GM18951 (cell line): ENCODE measurements around the gene ZNRD2.

Experiments
- POLR2A ChIP-seq: IDR thresholded peaks from 4 replicates; pipeline ENCODE4 v1.6.1; 2011; ENCODE audit warnings: mild to moderate bottlenecking; ENCODE audit not compliant: insufficient read length, insufficient read depth; ENCODE audit errors: extremely low read depth
- in situ Hi-C: fragments of 300-500 bp; cut with MboI; formaldehyde crosslinking; loops from one replicate; pipeline ENCODE4 v1.12.0; 2022; ENCODE audit warnings: low sequenced_read_pairs, mixed read lengths, inconsistent platforms; ENCODE audit not compliant: unreplicated experiment

Gene ZNRD2

DNA sequence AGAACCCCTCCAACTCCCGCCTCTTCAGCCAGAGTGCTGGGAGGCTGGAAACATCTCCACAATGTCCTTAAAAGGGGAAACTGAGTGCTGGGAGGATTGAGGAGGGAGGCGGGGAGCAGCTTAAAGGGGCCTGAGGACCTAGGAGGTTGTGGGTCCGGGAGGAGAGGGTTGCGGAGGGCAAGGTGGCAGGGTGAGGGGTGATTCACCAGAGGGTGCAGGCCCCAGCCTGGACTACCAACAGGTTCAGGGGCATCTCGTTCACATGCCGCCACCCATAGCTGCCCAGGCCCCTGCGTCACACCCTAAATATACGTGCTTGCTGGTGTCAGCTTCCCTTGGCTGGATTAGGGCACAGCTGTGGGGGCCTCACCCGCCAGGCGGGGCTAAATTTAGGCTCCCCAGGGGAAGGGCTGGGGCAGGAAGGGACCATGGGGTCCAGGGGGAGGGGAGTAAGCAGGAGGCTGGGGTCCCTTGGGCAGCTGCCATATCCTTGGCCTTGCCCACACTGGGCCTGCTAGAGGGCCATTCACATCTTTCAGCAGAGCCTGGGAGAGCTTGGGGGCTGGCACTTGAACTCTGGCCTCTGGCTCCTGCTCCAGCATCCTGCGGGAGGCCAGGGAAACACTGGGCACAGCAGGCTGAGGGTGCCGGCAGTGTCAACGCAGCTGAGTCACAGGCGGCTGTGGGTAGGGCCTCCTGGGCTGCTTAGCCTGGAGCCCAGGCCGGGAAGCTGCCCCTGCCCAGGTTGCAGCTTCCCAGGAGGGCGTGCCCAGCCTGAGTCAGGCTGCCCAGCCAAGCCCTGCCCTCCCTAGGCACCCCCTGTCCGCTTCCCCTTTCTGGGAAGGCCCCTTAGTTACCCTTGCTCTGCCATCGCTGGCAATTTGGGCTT is 6.8 kb downstream of the ZNRD2 start:
- no peak for TF ChIP-seq POLR2A
- in situ Hi-C loops, result no loop called here

- in situ Hi-C loops, result no loop called here
- TF ChIP-seq POLR2A, result no peak
These were observed 7.5 kb downstream of the ZNRD2 start for GRCh38 chr11:65577756-65578109.

DNA sequence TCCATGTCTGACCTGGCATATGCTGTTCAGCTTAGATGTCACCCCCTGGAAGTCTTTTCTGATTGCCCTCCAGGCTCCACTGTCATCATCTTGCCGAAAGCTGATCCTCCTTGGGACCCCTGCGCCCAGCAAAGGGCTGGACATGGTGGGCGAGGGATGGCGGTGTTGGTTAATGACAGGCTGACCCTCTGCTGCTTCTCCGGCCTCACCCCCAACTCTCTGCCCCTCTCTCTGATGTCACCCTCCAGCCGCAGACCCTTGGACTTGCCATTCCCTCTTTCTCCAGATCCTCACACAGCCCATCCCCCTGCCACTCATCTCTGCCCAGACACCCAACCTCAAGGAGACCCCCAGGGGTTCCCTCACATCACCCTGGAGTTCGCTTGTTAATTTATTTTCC is 7.9 kb downstream of the ZNRD2 start:
- no peak for TF ChIP-seq POLR2A
- in situ Hi-C loops, result no loop called here

DNA sequence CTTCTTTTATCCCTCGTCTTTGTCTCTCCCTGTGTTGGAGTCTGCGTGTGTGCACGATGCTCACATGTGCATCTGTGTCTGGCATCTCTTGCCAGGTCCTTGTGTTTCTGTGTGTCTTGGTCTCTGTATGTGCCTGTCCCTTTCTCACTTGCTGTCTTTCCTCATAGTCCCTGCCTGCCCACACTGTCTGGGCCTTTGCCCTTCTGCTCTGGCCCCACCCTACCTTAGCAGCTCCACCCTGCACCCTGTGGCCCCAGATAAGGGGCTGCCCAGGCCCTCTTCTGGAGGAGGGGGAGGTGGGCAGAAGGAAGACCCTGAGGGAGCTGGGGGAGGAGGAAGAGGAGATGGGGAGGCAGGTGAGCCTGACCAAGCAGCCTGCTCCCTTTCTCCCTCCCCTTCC is 8.4 kb downstream of the ZNRD2 start:
- TF ChIP-seq POLR2A, result no peak
- in situ Hi-C loops, result no loop called here

- TF ChIP-seq POLR2A, result no peak
- in situ Hi-C loops, result no loop called here
These were observed 9.0 kb downstream of the ZNRD2 start for GRCh38 chr11:65579291-65579690.

DNA sequence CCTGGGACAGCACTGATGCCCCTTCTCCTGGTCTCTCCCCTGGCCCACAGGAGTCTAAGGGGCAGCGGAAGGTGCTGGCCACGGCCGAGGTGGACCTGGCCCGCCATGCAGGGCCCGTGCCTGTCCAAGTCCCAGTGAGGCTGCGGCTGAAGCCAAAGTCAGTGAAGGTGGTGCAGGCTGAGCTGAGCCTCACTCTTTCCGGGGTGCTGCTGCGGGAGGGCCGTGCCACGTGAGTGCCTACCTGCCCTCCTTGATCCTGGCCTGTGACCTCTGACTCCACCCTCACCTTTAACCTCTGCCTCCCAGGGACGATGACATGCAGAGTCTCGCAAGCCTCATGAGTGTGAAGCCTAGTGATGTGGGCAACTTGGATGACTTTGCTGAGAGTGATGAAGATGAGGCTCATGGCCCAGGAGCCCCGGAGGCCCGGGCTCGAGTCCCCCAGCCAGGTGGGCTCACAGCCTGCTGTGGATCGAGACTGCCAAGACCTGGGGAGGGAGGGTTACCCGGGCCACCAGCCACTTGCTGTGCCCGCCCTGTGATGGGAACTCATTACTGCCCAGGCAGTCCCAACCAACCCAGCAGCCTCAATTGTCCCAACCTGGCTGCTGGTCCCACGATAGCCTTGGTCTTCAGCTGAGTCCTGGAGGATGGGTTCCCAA is 9.9 kb downstream of the ZNRD2 start:
- TF ChIP-seq POLR2A, result no peak
- in situ Hi-C loops, result no loop called here

DNA sequence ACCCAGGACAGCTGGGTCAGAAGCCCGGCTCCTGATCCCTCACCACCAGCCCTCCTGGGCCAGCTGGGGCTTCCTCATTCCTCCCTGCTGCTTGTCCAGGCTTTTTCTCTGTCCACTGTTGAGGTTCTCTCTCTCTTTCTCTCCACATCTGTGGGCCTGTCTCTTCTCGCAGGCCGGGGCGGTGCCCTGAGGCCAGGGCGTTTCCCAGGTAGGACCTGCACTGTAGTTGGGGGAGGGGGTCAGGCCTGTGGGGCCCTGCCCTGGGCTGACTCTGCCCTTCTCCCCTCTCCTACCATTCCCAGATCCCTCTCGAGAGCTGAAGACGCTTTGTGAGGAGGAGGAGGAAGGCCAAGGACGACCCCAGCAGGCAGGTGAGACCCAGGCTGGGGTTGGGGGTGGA is 10.5 kb downstream of the ZNRD2 start:
- in situ Hi-C loops, result no loop called here
- no peak for TF ChIP-seq POLR2A

- in situ Hi-C loops, result no loop called here
These were observed 11.7 kb downstream of the ZNRD2 start for GRCh38 chr11:65581928-65582327.

GRCh38 chr11:65583589-65583988 is 13.3 kb downstream of the ZNRD2 start:
- TF ChIP-seq POLR2A, result no peak
- in situ Hi-C loops, result no loop called here

More at GRCh38 chr11:65581928-65582327, 11.7 kb downstream of the ZNRD2 start:
- no peak for TF ChIP-seq POLR2A

DNA sequence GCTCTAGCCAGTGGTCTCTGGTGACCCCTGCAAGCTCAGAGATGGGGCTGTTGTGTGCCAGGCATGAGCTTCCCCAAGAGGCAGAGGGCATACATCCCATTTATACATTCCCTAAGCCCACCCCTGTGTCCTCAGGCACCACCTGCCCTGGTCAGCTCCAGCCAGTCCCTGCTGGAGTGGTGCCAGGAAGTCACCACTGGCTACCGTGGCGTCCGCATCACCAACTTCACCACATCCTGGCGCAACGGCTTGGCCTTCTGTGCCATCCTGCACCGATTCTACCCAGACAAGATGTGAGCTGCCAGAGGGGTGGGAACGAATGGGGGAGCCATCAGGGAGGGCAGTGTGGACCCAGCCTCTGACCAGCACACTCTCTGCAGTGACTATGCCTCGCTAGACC is 13.8 kb downstream of the ZNRD2 start:
- no peak for TF ChIP-seq POLR2A
- in situ Hi-C loops, result no loop called here

GRCh38 chr11:65584723-65585171 is 14.5 kb downstream of the ZNRD2 start:
- in situ Hi-C loops, result no loop called here
- TF ChIP-seq POLR2A, result no peak

DNA sequence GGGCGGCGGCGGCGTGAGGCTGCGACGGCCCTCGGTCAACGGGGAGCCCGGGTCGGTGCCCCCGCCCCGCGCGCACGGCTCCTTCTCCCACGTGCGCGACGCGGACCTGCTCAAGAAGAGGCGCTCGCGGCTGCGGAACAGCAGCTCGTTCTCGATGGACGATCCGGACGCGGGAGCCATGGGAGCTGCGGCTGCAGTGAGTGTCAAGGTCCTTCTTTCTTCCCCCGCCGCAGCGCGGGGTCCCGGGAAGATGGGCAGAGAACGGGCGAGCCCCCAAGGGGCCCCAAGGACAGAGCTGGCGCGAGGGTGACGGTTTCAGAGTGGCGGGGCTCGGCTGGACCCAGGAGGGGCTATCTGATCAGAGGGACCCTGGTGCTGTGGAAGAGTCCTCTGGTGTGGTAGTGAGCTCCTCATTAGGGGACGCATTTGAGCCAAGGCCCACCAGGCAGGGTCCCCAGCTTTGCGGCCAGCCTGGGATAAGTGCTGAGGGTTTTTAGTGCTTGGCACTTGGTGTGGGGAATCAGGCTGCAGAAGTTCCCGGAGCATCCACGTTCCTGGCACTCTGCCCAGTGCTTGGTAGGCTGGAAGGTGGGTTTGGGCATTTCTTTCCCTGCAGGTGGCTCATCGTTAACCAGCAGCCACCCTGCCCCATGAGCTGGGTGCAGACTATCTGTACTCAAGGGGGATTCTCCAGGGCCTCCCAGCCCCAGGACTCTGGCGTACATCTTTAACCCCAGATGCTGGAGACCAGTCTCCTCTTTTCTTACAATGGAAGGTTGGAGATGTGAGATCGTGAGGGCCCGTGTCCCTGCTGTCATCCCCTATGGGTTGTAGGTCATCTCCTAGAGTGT is 15.3 kb downstream of the ZNRD2 start:
- in situ Hi-C loops, result no loop called here
- TF ChIP-seq POLR2A, result no peak

- in situ Hi-C loops, result no loop called here
- no peak for TF ChIP-seq POLR2A
These were observed 16.0 kb downstream of the ZNRD2 start for GRCh38 chr11:65586247-65586630.
